Iris pigment epithelial cell (primary cell): Measurements from ENCODE around the gene SLC32A1.

Source experiments
- DNase-seq: peaks from one replicate; pipeline ENCODE4 v3.0.0-alpha.2; 2011; ENCODE audit warnings: low read depth

The SLC32A1 gene

GRCh38 chr20:38725931-38726803 is 1.9 kb downstream of the SLC32A1 start:
- no peak for DNase-seq

GRCh38 chr20:38726804-38727606 is 2.7 kb downstream of the SLC32A1 start:
- DNase-seq = no peak

GRCh38 chr20:38727607-38728190 is 3.4 kb downstream of the SLC32A1 start:
- no peak for DNase-seq

GRCh38 chr20:38728191-38728781 is 4.0 kb downstream of the SLC32A1 start:
- no peak for DNase-seq

GRCh38 chr20:38728911-38729642 is 4.8 kb downstream of the SLC32A1 start:
- DNase-seq = no peak

GRCh38 chr20:38729767-38730166 is 5.5 kb downstream of the SLC32A1 start:
- DNase-seq = no peak

GRCh38 chr20:38730167-38730988 is 6.1 kb downstream of the SLC32A1 start:
- no peak for DNase-seq

- DNase-seq = peak; percentile 50
These were observed 6.9 kb downstream of the SLC32A1 start for GRCh38 chr20:38730989-38731737.

- no peak for DNase-seq
These were observed 7.4 kb downstream of the SLC32A1 start for GRCh38 chr20:38731738-38732113.

GRCh38 chr20:38732981-38733380 is 8.7 kb downstream of the SLC32A1 start:
- DNase-seq = no peak

GRCh38 chr20:38735172-38735571 is 10.9 kb downstream of the SLC32A1 start:
- DNase-seq = no peak

- no peak for DNase-seq
These were observed 13.6 kb downstream of the SLC32A1 start for GRCh38 chr20:38737887-38738286.

GRCh38 chr20:38745757-38746156 is 21.5 kb downstream of the SLC32A1 start:
- no peak for DNase-seq

GRCh38 chr20:38747495-38748096 is 23.3 kb downstream of the SLC32A1 start:
- DNase-seq = no peak

- DNase-seq = peak; percentile 87
These were observed 24.0 kb downstream of the SLC32A1 start, which contains the start of gene ACTR5 for GRCh38 chr20:38748097-38748860. TSS of gene ACTR5 (plus strand) at chr20:38748460. CDS start at chr20:38748479, 19 bp downstream.

GRCh38 chr20:38748861-38749149 is 24.5 kb downstream of the SLC32A1 start:
- no peak for DNase-seq

GRCh38 chr20:38751360-38751976 is 27.2 kb downstream of the SLC32A1 start:
- peak; percentile 53 for DNase-seq

GRCh38 chr20:38752029-38752428 is 27.7 kb downstream of the SLC32A1 start:
- no peak for DNase-seq
